Breast epithelium (tissue), 4 donors: Measurements from ENCODE around the gene ETS1. TPM values are rescaled to one million over a fixed set of nuclear protein-coding genes. Genes with fewer than 3 reads are reported as not detected.

Experiments used
- DNase-seq, 2 donors: peaks; one replicate each; pipeline ENCODE4 v3.0.0-alpha.2; 2019; ENCODE audit warnings: low spot score in 2 of 2
- H3K27ac ChIP-seq, 2 donors: fragments of 200-600 bp; sonication (generic) in 1 of 2; one replicate each; pipeline ENCODE4 v1.5.1; 2016 to 2019; ENCODE audit warnings: mild to moderate bottlenecking in 1 of 2
- H3K27me3 ChIP-seq, 2 donors: fragments of 200-600 bp; sonication (generic) in 1 of 2; one replicate each; pipeline versions ENCODE4 v1.5.1 to v1.6.0; 2017 to 2019; ENCODE audit warnings: control low read depth in 1 of 2, mild to moderate bottlenecking in 1 of 2
- H3K36me3 ChIP-seq: fragments of 200-600 bp; one replicate; pipeline ENCODE4 v1.5.1; 2019
- H3K4me1 ChIP-seq, 2 donors: fragments of 200-600 bp; sonication (generic); one replicate each; pipeline ENCODE4 v1.5.1; 2016 to 2019; ENCODE audit warnings: control low read depth in 1 of 2
- H3K4me3 ChIP-seq, 3 donors: fragments of 200-600 bp; sonication (generic); 1 replicate in 2 of 3; 2 replicates in 1 of 3; pipeline ENCODE4 v1.5.1; 2016 to 2019; ENCODE audit warnings: mild to moderate bottlenecking in 3 of 3, moderate library complexity in 2 of 3
- H3K9me3 ChIP-seq, 2 donors: fragments of 200-600 bp; sonication (generic) in 1 of 2; one replicate each; pipeline ENCODE4 v1.5.1; 2016 to 2019; ENCODE audit warnings: control low read depth in 1 of 2
- CTCF ChIP-seq, 3 donors: fragments of 450-650 bp; IDR thresholded peaks; one replicate each; pipeline ENCODE4 v1.5.1; 2016 to 2017; ENCODE audit warnings: antibody characterized with exemption in 3 of 3, mild to moderate bottlenecking in 3 of 3, moderate library complexity in 3 of 3
- POLR2A ChIP-seq: fragments of 450-650 bp; IDR thresholded peaks from one replicate; pipeline ENCODE4 v1.6.1; 2016; ENCODE audit warnings: antibody characterized with exemption, mild to moderate bottlenecking, moderate library complexity
- POLR2AphosphoS5 ChIP-seq, 3 donors: sonication (generic); formaldehyde crosslinking; IDR thresholded peaks; one replicate each; pipeline ENCODE4 v1.6.1; 2017; ENCODE audit warnings: antibody characterized with exemption in 3 of 3
- intact Hi-C: fragments of 100-400 bp; cut with DNase I; formaldehyde crosslinking; loops from one replicate; pipeline ENCODE4 v1.15.1; 2023; ENCODE audit warnings: low total_unique reads
- total RNA-seq, 3 donors: library from RNA; depleted of rRNA; stranded (reverse); fragments of >200 nt; gene quantifications; one replicate each; pipeline ENCODE4 v1.1.0, GENCODE V29; 2016

ETS1 gene
- total RNA-seq, 3 donors from 2014 or later, result 65.6 to 92.1 (median 73.2) TPM

GRCh38 chr11:128477278-128477677 is 110.1 kb downstream of the ETS1 start:
- H3K27me3 ChIP-seq, result no peaks in the 10 kb centered on the region
- TF ChIP-seq CTCF (IDR thresholded peaks at IDR 0.05), result no peak
- TF ChIP-seq POLR2A, result no peak
- no peak for TF ChIP-seq POLR2AphosphoS5 (IDR thresholded peaks at IDR 0.05)
- peak overlapping the region; percentile 6 to 8 for H3K27ac ChIP-seq
- no peaks in the 10 kb centered on the region for H3K9me3 ChIP-seq
- H3K4me1 ChIP-seq, result peaks cover 19 to 51% of the 10 kb centered on the region in 2 donors
- H3K36me3 ChIP-seq, result no peaks in the 10 kb centered on the region
- intact Hi-C loops, result no loop called here
- H3K4me3 ChIP-seq, result no peak overlapping the region
- DNase-seq, result no peak

GRCh38 chr11:128476729-128477128 is 110.6 kb downstream of the ETS1 start:
- Histone ChIP-seq H3K4me3 (no peak overlapping the region), H3K27ac (peak overlapping the region in 1 of 2 donors; percentile 26), H3K9me3 (no peaks in the 10 kb centered on the region), H3K4me1 (peaks cover 19 to 45% of the 10 kb centered on the region in 2 donors), H3K27me3 (no peaks in the 10 kb centered on the region), H3K36me3 (no peaks in the 10 kb centered on the region)
- intact Hi-C loops, result no loop called here
- TF ChIP-seq POLR2AphosphoS5 (IDR thresholded peaks at IDR 0.05) (no peak), POLR2A (no peak), CTCF (IDR thresholded peaks at IDR 0.05) (no peak)
- peak in 1 of 2 donors; percentile 43 for DNase-seq

- intact Hi-C loops, result no loop called here
Observed at GRCh38 chr11:128476049-128476448, 111.3 kb downstream of the ETS1 start.

GRCh38 chr11:128474036-128474874 is 113.1 kb downstream of the ETS1 start:
- no peaks in the 10 kb centered on the region for H3K36me3 ChIP-seq
- peak overlapping the region; percentile 41 to 70 for H3K27ac ChIP-seq
- H3K27me3 ChIP-seq, result no peaks in the 10 kb centered on the region
- peaks cover 11 to 27% of the 10 kb centered on the region in 2 donors for H3K4me1 ChIP-seq
- no peak for DNase-seq
- no peak overlapping the region for H3K4me3 ChIP-seq
- intact Hi-C loops, result no loop called here
- no peaks in the 10 kb centered on the region for H3K9me3 ChIP-seq
- TF ChIP-seq POLR2AphosphoS5 (IDR thresholded peaks at IDR 0.05), result no peak
- TF ChIP-seq CTCF (IDR thresholded peaks at IDR 0.05), result no peak

More at GRCh38 chr11:128476049-128476448, 111.3 kb downstream of the ETS1 start:
- H3K4me3 ChIP-seq, result no peak overlapping the region
- no peak for DNase-seq
- no peaks in the 10 kb centered on the region for H3K36me3 ChIP-seq
- peaks cover 21 to 43% of the 10 kb centered on the region in 2 donors for H3K4me1 ChIP-seq
- no peaks in the 10 kb centered on the region for H3K27me3 ChIP-seq
- TF ChIP-seq POLR2AphosphoS5 (IDR thresholded peaks at IDR 0.05), result no peak
- no peak for TF ChIP-seq CTCF (IDR thresholded peaks at IDR 0.05)
- TF ChIP-seq POLR2A, result no peak
- peak overlapping the region in 1 of 2 donors; percentile 26 for H3K27ac ChIP-seq
- H3K9me3 ChIP-seq, result no peaks in the 10 kb centered on the region

- Histone ChIP-seq H3K9me3 (no peaks in the 10 kb centered on the region), H3K27ac (peak overlapping the region; percentile 38 to 41)
- intact Hi-C loops, result no loop called here
Observed at GRCh38 chr11:128473636-128474035, 113.7 kb downstream of the ETS1 start.

More at GRCh38 chr11:128473636-128474035, 113.7 kb downstream of the ETS1 start:
- no peaks in the 10 kb centered on the region for H3K27me3 ChIP-seq
- H3K4me3 ChIP-seq, result no peak overlapping the region
- peaks cover 11 to 23% of the 10 kb centered on the region in 2 donors for H3K4me1 ChIP-seq
- DNase-seq, result no peak
- TF ChIP-seq POLR2AphosphoS5 (IDR thresholded peaks at IDR 0.05) (no peak), POLR2A (no peak), CTCF (IDR thresholded peaks at IDR 0.05) (no peak)
- H3K36me3 ChIP-seq, result no peaks in the 10 kb centered on the region
